HG02981 (cell line): ENCODE data around the gene CD177.
"Not testable (repeated sequence)": the region's sequence is repeated elsewhere in the genome, so short reads cannot be mapped to it uniquely, and the experiment has no call there.

Source experiments
- ATAC-seq: cut with Tn5 transposase; IDR thresholded peaks from one replicate; pipeline ENCODE4 v1.9.1; 2021; ENCODE audit warnings: mild to moderate bottlenecking, moderate library complexity; ENCODE audit not compliant: unreplicated experiment

CD177 gene

DNA sequence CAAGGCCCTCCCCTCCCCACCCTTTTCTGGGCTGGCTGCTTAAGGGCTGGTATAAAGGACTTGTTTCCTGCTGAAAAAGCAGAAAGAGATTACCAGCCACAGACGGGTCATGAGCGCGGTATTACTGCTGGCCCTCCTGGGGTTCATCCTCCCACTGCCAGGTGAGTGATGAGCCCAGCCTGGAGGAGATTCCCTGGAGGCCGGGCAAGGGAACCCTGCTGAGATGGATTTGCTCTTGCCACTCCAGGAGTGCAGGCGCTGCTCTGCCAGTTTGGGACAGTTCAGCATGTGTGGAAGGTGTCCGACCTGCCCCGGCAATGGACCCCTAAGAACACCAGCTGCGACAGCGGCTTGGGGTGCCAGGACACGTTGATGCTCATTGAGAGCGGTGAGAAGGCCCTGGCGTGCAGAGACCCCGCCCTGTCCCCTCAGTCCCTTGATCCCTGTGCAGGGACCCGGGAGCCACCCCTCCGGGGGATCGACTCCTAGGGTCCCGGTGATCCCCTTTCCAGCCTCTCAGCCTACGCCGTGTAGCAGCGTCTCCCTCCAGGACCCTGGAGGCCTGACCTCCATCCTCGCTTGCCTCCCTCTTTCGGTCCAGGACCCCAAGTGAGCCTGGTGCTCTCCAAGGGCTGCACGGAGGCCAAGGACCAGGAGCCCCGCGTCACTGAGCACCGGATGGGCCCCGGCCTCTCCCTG is at the start of gene CD177:
Gene CD177 (plus strand): TSS at position 81 of the 699 bp plus-strand sequence. CDS start 29 bp downstream, at position 110.
- ATAC-seq, result no peak

GRCh38 chr19:43305642-43306041 is 47.8 kb upstream of the CD177 start:
- ATAC-seq, result no peak

- no peak for ATAC-seq
Measured at GRCh38 chr19:43306097-43306496, 47.4 kb upstream of the CD177 start.

- ATAC-seq, result no peak
Measured at GRCh38 chr19:43308244-43308815, 45.2 kb upstream of the CD177 start.

DNA sequence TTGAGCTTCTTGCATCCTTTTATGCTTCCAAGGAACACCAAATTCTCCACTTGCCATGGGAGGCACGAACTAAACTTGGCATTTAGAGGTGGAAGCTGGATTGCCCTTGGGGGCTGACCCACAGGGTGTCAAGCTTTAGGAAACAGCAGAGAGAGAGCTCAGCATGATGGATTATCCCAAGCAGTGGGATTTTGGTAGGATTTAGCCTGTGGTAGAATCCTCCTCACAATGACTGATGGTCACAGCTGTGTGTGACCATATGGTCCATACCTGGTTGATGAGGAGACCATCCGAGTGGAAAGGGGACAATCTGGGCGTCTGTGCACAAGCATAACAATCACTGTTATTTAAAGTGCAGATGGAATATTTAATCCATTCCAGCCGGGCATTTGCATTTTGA is 44.0 kb upstream of the CD177 start:
- ATAC-seq, result no peak

DNA sequence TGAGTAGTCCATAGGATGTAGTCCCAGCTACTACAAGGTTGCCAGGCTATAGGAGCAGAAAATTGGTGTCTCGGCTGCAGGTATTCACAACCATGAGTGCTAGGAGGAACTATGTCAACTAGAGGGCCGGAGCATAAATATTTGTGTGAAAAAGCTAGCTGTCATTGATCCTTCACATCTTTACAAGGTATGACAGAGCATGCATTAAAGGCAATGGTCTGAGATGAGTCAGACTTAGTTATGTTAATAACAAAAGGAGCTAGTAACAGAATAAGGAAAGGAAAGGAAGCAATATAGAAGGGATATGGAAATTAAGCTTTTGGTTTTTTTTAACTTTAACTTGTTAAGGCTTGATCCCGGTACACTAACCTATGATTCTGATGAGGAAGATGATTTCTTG is 43.3 kb upstream of the CD177 start:
- no peak for ATAC-seq

- no peak for ATAC-seq
Measured at GRCh38 chr19:43311256-43311655, 42.2 kb upstream of the CD177 start.

- no peak for ATAC-seq
Measured at GRCh38 chr19:43311706-43312105, 41.8 kb upstream of the CD177 start.

DNA sequence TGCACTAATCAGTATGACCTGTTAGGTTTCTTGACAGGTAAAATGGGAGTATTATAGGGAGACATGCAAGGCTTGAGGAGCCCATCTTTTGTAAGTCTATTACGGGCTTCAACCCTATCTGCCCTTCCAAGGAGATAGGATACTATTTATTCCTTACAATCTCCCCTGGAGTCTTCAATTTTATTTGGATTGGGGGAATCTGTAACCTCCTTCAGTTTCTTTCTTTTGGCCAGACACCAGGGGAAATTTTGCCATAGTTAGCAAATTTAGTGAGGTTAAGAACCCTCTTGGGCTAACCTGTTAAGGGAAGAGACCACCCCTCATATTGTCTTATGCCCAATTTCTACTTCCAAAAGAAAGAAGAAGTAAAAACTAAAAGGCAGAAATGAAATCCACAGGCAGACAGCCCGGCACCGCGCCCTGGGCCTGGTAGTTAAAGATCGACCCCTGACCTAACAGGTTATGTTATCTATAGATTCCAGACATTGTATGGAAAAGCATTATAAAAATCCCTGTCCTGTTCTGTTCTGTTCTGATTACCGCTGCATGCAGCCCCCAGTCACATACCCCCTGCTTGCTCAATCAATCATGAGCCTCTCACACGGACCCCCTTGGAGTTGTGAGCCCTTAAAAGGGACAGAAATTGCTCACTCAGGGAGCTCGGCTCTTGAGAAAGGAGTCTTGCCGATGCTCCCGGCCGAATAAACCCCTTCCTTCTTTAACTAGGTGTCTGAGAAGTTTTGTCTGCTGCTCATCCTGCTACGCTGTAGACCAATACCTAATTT is 39.6 kb upstream of the CD177 start:
- ATAC-seq, result no peak

GRCh38 chr19:43315851-43316250 is 37.6 kb upstream of the CD177 start:
- no peak for ATAC-seq

- no peak for ATAC-seq
Measured at GRCh38 chr19:43316591-43317319, 36.7 kb upstream of the CD177 start.

- no peak for ATAC-seq
Measured at GRCh38 chr19:43318203-43318602, 35.3 kb upstream of the CD177 start.

- ATAC-seq, result no peak
Measured at GRCh38 chr19:43318796-43319314, 34.6 kb upstream of the CD177 start.

- no peak for ATAC-seq
Measured at GRCh38 chr19:43320546-43320945, 32.9 kb upstream of the CD177 start.

- ATAC-seq, result not testable (repeated sequence)
Measured at GRCh38 chr19:43326761-43327160, 26.7 kb upstream of the CD177 start.

DNA sequence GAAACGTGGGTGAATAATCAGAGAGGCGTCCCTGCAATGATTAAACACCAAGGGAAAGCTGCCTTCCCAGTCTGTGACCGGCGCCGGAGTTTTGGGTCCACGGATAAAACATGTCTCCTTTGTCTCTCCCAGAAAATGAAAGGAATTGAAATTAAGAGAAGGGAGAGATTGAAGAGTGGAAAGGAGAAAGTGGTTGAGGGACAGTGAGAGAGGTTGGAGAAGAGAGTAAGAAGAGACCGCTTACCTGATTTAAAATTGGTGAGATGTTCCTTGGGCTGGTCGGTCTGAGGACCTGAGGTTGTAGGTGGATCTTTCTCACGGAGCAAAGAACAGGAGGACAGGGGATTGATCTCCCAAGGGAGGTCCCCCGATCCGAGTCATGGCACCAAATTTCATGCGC is 24.9 kb upstream of the CD177 start:
- not testable (repeated sequence) for ATAC-seq

- not testable (repeated sequence) for ATAC-seq
Measured at GRCh38 chr19:43329049-43329448, 24.4 kb upstream of the CD177 start.

DNA sequence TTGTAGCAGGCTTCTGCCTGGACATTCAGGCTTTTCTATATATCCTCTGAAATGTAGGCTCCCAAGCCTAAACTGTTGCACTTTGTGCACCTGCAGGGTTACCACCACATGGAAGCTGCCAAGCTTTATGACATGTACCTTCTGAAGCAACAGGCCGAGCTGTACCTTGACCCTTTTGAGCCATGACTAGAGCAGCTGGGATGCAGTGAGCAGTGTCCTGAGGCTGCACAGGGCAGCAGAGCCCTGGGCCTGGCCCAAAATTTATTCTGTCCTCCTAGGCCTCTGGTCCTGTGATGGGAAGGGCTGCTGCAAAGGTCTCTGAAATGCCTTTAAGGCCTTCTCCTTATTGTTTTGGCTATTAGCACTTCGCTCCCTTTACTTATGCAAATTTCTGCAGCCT is 23.5 kb upstream of the CD177 start:
- ATAC-seq, result no peak

DNA sequence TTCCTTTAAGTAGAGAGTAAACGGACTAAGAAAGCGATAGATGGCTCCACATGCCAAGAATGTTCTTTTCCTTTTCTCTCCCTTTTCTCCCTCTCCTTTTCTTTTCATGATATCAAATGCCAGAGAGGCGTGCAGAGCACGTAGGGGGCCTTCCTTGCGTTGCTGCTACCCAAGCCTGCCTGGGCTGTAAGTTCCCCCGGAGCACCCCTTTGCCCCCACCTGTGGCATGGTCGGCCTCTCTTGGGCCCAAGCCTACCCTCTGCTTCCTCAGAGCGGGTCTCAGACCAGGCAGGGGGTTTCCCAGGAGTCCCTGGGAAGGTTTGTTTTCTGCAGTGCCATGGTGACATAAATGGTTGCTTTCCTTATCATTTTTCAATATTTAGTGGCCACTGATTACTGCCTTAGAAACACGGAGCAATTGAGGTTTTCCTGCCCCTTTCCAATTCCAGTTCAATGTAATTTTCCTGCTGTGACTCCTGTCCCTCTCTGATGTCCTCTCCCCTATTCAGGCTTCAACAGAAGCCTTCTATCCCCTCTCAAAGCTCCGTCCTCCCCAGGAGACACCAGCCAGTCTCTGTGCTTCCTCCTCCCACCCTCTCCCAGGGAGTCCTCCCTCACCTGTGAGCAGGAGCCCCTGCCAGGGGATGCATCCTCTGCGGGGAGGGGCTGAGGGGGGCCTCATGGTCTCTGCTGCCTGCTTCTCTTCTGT is 22.6 kb upstream of the CD177 start:
- no peak for ATAC-seq

DNA sequence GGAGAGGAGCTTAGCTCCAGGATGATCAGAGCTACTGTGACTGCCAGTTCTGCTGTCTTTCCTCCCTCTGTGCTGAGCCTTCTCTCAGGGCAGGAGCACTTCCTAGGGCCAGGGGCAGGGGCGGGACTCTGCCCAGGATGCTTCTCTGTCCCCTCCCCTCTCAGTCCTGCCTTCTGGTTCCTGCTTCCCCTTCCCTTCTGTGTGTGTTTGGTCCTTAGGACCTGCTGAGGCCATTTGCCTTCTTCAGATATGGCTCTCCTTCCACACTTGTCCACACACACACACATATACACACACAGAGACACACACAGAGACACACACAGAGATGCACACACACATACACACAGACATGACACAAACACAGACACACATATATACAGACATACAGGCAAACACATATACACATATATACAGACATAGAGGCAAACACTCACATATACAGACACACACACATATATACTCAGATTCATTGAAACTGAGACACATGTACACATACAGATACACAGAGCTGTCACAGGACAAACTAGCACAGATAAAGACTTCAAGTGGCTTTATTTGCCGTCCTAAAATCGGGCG is 22.0 kb upstream of the CD177 start:
- ATAC-seq, result no peak
